Retinal pigment epithelial cell (primary cell): ENCODE data around the gene EEPD1.
"Not testable (repeated sequence)": the region's sequence is repeated elsewhere in the genome, so short reads cannot be mapped to it uniquely, and the experiment has no call there.

Source experiments
- DNase-seq: peaks from one replicate; pipeline ENCODE4 v3.0.0-alpha.2; 2010; ENCODE audit warnings: low read depth
- H3K4me3 ChIP-seq: 2 replicates; pipeline ENCODE4 v1.5.1; 2011; ENCODE audit warnings: mild to moderate bottlenecking, low read length, control low read depth, moderate library complexity
- CTCF ChIP-seq: conservative IDR thresholded peaks from 2 replicates; pipeline ENCODE4 v1.5.1; 2011; ENCODE audit warnings: low read depth, low read length, control low read depth, inconsistent platforms

EEPD1 gene

DNA sequence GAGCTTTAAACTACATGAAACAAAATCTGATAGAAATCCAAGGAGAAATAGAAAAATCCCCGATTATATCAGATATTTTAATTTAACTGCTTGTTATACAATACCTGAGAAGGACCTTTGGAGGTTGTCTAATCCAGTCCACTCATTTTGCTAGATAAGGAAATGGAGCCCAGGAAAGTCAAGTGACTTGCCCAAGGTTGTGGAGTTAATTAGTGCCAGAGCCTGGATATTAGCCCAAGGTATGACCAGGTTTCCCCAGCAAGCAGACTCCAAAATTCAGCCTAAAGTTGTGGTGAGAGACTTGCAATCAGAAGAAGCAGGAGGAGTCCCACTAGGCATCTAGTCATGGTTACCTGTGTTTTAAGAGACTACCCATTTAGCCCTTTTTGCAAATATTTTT, 11.7 kb upstream of the EEPD1 start:
- H3K4me3 ChIP-seq, result no peak overlapping the region
- no peak for DNase-seq
- no peak for TF ChIP-seq CTCF

GRCh38 chr7:36141850-36142249, 11.2 kb upstream of the EEPD1 start:
- no peak overlapping the region for H3K4me3 ChIP-seq
- DNase-seq, result no peak
- TF ChIP-seq CTCF, result no peak

GRCh38 chr7:36144189-36144588, 8.9 kb upstream of the EEPD1 start:
- no peak for TF ChIP-seq CTCF
- no peak for DNase-seq
- H3K4me3 ChIP-seq, result no peak overlapping the region

GRCh38 chr7:36145686-36146085, 7.4 kb upstream of the EEPD1 start:
- TF ChIP-seq CTCF, result no peak
- DNase-seq, result no peak

DNA sequence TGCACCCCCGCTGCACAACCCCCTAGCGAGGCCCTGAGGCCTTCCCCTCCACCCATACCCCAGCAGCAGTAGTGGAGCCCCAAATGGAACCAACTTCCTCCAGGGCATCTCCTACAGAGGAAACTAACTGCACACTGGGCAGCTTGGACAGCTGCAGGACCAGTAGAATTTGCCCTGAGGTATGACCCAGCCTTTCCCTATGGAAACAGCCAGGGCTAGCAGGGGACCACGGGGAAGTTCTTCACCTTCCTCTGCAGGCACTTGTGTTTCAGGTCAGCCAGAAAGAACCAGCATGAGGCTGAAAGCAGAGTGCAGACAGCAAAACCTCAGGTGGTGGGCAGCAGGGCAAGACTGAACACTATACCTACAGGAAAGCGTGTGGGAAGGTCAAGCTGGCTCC, 5.7 kb upstream of the EEPD1 start:
- no peak for TF ChIP-seq CTCF
- DNase-seq, result no peak
- H3K4me3 ChIP-seq, result no peak overlapping the region

More at GRCh38 chr7:36145686-36146085, 7.4 kb upstream of the EEPD1 start:
- no peak overlapping the region for H3K4me3 ChIP-seq

DNA sequence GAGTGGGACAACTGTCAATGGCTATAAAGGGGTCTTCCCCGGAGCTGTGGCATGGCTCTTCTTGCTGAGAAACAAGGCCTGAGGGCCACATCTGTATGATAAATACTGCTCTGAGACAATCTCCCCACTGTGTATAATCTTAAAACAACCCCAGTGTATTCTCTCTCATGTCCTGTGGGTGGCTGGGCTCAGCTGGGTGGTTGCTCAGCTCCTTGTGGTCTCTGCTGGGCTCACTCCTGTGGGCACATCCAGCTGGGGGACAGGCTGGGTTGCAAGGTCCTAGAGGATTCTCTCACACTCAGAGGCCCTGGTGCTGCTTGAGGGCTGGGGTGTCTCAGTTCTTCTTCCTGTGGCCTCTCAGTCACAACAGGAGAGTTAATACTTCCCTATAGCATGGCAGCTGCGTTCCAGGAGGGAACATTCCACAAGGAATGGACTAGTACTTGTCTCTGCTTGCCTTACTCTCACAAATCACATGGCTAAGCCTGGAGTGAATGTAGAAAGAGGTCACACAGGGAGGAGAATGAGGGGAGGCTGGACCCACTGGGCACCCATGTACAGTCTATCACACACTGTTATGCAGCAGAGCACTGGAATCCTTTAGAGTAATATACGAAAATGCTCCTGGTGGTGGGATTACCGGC, 4.5 kb upstream of the EEPD1 start:
- no peak for TF ChIP-seq CTCF
- no peak for DNase-seq
- H3K4me3 ChIP-seq, result no peak overlapping the region

- DNase-seq, H3K4me3 ChIP-seq: not testable (repeated sequence)
Observed at GRCh38 chr7:36149240-36149639, 3.8 kb upstream of the EEPD1 start.
